SKM-1 treated with dmso at 0.1 percent for 144 hours (cell line): ENCODE measurements around the gene SEC24A.
"Not testable (repeated sequence)": the region's sequence is repeated elsewhere in the genome, so short reads cannot be mapped to it uniquely, and the experiment has no call there.

ENCODE experiments used
- DNase-seq: peaks from one replicate; lab custom pipeline; 2025; ENCODE audit not compliant: unreplicated experiment; lab: John Stamatoyannopoulos, UW

Gene SEC24A

GRCh38 chr5:134648425-134649162 is at the start of gene SEC24A:
Gene SEC24A (plus strand): TSS chr5:134648785. CDS start chr5:134649077, 292 bp downstream.
- peak; percentile 89 for DNase-seq

GRCh38 chr5:134599820-134600219 is 48.8 kb upstream of the SEC24A start:
- not testable (repeated sequence) for DNase-seq

GRCh38 chr5:134600600-134600999 is 48.0 kb upstream of the SEC24A start:
- DNase-seq: no peak

GRCh38 chr5:134603059-134603458 is 45.5 kb upstream of the SEC24A start:
- no peak for DNase-seq

GRCh38 chr5:134604908-134605307 is 43.7 kb upstream of the SEC24A start:
- DNase-seq: no peak

- no peak for DNase-seq
Observed at GRCh38 chr5:134606726-134607125, 41.9 kb upstream of the SEC24A start.

- no peak for DNase-seq
Observed at GRCh38 chr5:134608555-134608954, 40.0 kb upstream of the SEC24A start.

GRCh38 chr5:134609232-134609851 is 39.2 kb upstream of the SEC24A start:
- no peak for DNase-seq

- no peak for DNase-seq
Observed at GRCh38 chr5:134610725-134611124, 37.9 kb upstream of the SEC24A start.

- DNase-seq: no peak
Observed at GRCh38 chr5:134611515-134611914, 37.1 kb upstream of the SEC24A start.

GRCh38 chr5:134614450-134615085 is 34.0 kb upstream of the SEC24A start:
- DNase-seq: no peak

GRCh38 chr5:134620634-134621033 is 28.0 kb upstream of the SEC24A start:
- no peak for DNase-seq

GRCh38 chr5:134625559-134625958 is 23.0 kb upstream of the SEC24A start:
- no peak for DNase-seq

GRCh38 chr5:134626369-134627014 is 22.1 kb upstream of the SEC24A start:
- no peak for DNase-seq

GRCh38 chr5:134634227-134634626 is 14.4 kb upstream of the SEC24A start:
- no peak for DNase-seq

- DNase-seq: not testable (repeated sequence)
Observed at GRCh38 chr5:134635366-134635765, 13.2 kb upstream of the SEC24A start.

GRCh38 chr5:134637116-134637721 is 11.4 kb upstream of the SEC24A start:
- no peak for DNase-seq

GRCh38 chr5:134638760-134639201 is 9.8 kb upstream of the SEC24A start:
- DNase-seq: no peak

- DNase-seq: no peak
Observed at GRCh38 chr5:134642931-134643530, 5.6 kb upstream of the SEC24A start.

GRCh38 chr5:134647750-134648424 is 698 bp upstream of the SEC24A start:
- peak; percentile 58 for DNase-seq
